ENCODE results near the gene TBC1D32.
"Not testable (repeated sequence)": the region's sequence is repeated elsewhere in the genome, so short reads cannot be mapped to it uniquely, and the experiment has no call there.

Gene TBC1D32

DNA sequence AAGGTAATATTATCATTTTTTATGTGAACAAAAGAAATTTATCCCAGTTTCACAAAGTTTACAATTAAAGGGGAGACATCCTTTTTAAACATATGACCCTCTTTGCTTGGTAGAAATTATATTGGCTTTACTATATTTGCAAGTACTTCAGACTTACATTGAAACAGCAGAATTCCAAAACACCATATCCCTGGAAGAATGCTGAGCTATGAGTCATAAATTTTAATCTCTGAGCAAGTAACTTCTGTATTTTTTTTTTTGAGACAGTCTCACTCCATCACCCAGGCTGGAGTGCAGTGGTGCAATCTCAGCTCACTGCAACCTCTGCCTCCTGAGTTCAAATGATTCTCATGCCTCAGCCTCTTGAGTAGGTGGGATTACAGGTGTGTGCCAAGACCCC, 240.4 kb downstream of the TBC1D32 start:
- no peak for DNase-seq

DNA sequence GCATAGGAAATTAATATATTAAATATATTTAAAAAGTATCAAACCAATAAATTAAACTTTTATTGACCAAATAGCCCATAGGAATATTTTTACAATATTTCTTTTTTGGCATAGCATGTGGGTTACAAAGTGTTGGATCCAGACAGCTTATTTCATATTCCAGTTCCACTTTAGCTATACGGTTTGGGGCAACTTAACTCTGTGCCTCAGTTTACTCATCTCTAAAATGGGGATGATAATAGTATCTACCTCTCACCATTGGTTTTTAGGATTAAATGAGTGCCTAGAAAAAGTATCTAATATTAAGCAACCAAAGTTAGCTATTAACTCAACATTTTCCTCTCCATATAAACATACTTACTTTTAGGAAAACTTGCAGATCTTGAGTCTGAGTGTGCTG, 243.8 kb downstream of the TBC1D32 start:
- DNase-seq: no peak

DNA sequence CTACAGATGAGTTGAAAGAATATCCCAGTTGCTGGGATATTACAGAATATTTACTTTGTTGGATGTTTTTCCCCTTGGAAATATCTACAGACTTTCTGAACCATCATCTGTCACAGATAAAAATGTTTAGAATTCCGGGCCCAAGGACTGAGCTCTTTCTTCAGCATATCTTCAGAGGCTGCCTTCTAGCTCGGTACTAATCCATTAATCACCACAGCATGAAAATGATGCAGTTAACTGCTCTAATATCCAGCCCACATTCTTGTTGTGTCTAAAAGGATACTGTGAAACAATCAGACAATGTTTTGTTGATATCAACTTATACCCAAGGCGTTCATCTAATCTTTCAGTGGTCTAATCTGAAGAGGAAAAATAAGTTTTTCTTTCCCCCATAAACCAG, 247.4 kb downstream of the TBC1D32 start:
- DNase-seq: no peak

DNA sequence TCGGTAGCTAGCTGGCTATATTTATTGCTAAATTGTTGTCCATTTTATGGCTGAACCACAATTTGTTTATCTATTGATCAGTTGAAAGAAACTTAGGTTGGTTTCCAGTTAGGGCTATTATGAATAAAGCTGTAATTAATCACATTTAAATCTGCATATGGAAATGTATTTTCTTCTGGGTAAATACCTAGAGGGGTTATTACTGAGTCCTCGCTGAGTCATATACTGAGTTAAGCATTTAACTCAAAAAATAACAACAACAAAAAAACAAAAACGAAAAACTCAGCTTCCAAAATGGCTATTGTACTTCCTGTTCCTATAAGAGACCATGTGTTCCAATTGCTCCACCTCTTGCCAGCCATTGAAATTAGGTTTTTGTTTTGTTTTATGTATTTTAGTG, 258.2 kb downstream of the TBC1D32 start:
- no peak for DNase-seq

DNA sequence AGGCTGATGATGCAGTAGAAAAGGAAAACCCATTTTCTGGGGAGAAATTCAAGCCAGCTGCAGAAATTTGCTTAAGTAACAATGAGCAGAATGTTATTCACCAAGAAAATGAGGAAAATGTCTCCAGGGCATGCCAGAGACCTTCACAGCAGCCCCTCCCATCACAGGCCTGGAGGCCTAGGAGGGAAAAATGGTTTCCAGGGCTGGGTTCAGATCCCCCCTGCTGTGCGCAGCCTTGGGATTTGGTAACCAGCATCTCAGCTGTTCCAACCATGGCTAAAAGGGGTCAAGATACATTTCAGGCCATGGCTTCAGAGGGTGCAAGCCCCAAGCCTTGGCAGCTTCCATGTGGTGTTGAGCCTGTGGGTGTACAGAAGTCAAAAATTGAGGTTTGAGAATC, 265.5 kb downstream of the TBC1D32 start:
- DNase-seq: not testable (repeated sequence)

DNA sequence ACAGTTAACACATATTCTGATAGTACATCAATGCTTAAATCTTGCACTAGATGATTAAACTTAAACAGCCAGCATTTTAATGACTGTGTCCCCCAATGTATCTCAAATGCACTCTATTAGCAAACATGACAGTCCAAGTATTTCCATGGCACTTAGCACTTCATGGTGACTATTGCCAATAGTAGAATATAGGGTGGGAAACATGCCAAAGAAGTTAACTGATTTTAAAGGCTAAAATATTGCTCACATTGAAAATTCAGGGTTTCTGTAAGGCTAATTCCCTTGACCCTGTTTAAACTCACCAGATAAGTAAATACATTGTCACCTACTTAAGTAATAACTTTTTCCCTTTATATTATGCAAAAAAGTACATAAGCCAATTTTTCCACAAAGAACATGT, 266.9 kb downstream of the TBC1D32 start:
- DNase-seq: no peak

DNA sequence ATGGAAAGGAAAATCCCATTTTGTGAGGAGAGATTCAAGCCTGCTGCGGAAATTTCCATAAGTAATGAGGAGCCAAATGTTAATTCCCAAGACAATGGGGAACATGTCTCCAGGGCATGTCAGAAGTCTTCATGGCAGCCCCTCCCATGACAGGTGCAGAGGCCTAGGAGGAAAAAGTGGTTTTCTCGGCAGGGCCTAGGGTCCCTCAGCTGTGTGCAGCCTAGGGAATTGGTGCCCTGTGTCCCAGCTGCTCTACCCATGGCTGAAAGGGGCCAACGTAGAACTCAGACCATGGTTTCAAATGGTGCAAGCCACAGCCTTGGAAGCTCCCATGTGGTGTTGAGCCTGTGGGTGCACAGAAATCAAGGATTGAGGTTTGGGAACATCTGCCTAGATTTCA, 269.9 kb downstream of the TBC1D32 start:
- no peak for DNase-seq

DNA sequence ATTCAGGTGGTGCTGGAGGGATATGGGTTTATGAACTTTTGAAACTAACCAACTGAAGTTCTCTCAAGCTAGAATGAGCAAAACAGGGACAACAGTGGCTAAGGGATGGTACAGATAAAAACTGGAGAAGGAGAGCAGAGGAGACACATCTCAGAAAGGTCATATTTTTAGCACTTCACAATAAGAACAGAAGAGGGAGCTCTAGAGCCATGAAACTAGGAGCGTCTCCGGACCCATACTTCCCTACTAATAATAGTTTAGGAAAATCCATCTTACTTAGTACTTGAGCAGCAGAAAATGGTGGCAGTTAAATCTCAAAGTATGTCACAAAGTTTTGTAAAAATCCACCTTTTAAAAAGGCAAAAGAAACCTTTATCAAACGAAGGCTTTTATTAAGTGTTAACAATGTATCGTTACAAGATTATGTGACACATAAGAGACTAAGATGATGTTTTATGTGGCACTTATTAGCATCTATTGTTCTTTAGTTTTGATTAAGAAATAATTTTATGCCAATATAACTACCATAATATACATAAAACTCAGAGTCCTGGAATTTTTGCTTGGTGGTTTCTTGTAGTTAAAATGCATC, 278.6 kb downstream of the TBC1D32 start:
- DNase-seq: no peak

DNA sequence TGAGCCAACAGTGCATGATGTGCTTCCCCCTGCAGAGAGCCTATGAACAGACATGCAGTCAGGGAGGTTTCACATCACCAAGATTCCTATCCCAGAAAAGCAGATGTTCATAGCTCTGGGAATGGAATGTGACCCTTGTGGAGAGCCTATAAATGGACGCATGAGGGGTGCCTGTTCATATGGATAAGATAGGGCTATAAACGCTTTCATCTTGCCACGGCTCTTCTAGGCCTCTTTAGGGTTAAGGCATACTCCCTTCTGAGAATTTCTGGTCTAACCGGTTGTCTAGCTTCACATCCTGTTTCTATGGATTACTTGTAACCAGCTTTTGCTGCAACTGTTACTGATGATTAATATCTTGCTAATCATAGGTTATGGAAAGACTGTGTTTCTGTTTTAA, 285.7 kb downstream of the TBC1D32 start:
- DNase-seq: not testable (repeated sequence)

DNA sequence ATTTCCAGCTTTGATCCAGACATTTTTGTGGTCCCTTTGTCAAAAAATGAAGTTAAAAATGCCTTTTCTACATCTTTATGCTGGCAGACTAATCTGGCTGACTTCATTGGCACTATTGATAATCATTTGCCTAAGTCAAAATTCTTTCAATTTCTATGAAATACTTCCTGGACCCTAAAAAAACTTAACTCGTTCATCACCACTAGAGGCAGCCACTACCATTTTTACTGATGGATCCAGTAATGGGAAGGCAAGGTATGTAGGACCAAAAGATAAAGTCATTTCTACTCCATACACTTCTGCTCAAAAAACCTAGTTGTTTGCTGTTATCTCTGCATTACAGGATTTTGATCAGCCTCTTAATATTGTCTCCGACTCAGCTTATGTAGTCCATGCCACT, 289.4 kb downstream of the TBC1D32 start:
- DNase-seq: not testable (repeated sequence)

DNA sequence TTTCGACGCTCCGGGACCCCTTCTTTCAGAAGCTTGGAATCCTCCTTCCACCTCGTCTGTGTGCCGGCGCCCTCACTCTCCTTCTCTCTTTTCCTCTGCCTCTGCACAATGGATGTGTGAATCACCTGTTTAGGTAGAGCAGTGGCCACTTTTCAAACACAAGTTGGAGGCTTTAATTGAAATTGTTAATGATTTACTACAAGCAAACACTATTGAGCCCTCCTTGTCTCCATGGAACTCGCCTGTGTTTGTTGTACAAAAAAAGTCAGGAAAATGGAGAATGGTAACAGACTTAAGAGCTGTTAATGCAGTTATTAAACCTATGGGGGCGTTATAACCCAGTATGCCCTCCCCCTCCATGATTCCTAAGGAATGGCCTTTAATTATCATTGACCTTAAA, 290.6 kb downstream of the TBC1D32 start:
- DNase-seq: not testable (repeated sequence)

DNA sequence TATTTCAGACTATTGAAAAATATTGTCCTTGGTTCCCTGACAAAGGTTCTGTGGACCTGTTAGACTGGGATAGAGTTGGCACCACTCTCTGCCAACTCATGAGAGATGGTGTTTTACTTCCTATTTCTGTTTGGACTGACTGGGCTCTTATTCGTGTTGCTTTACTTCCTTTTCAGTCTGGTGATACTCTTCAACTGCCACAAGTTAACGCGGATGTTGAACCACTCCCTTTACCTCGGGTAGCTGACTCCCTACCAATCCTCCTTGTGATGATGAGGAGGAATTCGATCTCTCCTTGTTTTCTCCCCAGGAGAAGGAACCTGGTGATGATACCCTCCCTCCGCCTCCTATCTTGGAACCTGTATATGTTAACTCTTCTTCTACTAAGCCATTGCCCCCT, 291.1 kb downstream of the TBC1D32 start:
- not testable (repeated sequence) for DNase-seq

DNA sequence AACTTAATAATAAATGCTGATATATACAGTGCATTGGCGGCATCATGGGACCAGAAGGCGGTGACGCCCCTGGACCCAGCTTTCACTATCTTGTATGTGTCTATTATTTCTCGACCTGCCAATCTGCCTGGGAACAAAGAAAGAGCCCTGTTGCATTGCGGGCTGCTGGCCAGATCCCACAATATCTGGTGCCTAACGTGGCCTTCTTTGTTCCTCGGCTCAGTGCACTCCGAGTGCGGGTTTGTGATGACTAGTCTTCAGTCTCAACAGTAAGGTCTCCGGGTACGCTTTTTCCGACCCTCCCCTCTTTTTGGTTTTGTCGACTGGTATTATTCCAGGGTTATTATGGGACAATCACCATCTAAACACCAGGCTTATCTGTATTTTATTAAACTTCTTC, 291.5 kb downstream of the TBC1D32 start:
- no peak for DNase-seq

DNA sequence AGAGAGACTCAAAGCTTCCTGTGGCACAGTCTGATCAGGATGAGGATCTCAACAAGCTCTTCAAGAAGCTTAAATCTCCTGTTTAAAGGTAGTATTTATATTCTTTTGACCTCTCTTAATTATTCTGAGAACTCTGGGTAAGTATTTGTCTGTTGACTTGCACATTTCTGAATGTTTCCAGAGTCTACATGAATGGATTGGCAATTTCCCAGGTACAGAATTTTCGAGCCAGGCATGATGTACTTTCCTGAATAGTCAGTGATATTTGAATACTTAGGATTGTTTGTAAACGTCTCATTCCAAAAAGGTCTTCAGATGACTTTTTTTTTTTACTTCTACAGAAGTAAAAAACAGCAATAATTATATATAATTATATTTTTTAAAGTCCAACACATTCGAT, 293.4 kb downstream of the TBC1D32 start:
- DNase-seq: no peak

DNA sequence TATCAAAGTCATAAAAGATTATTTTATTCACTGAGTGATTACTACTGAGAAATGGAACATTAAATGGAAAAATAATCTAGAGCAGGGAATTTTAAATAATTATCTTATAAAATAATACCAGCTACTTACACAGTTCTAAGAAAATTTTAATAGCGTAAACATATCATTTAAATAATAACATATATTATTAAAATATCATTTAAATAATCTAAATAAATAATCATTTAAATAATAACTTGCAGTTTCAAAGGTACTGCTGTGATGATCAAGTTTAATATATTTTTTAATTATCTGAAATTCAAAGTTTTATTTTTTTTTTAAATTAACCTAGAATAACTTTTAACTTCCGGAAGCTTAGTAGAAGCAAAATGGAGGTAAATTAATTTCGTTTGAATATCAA, 301.2 kb downstream of the TBC1D32 start:
- no peak for DNase-seq

DNA sequence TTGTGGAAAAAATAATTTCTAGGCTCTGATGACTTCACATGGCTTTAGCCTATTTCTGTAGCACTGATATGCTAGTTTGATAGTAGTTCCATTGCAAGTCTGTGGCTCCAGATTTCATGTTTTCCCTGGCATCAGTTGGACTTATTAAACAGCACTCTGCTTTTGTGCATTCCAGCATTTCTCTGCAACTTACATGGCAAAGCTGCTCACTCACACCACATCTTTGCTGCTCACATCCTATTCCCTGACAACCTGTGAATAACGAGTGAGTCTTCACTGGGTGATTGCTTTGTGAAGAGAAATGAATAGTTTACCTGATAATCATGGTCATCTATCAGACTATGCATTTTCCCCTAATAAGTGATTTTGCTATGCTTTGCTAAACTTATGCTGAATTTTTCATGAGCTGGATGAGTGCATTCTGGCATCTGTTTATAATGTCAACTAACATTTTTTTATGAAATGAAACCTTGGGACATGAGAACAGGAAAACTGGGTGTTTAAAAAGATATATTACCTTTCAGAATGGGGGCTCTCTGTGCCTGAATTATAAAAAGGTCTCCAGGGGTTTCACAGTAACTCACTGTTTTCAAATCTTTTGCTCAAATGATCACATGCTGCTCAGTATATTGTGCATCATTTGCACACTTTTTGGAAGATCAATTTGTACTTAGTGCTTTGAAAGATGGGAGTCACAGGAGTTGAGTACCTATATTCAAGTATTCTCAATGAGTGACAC, 301.8 kb downstream of the TBC1D32 start:
- DNase-seq: no peak
